Osteocyte (in vitro differentiated cells): ENCODE results near the gene RPL5. TPM values are rescaled to one million over a fixed set of nuclear protein-coding genes. Genes with fewer than 3 reads are reported as not detected.

ENCODE experiments used
- DNase-seq: peaks from one replicate; pipeline ENCODE4 v3.0.0; 2021; ENCODE audit warnings: mixed read lengths; ENCODE audit not compliant: unreplicated experiment; ENCODE audit errors: extremely low spot score
- H3K27ac Mint-ChIP-seq: one replicate; pipeline ENCODE4 v1.8.0; 2021; ENCODE audit warnings: mild to moderate bottlenecking, mixed read lengths; ENCODE audit not compliant: unreplicated experiment
- H3K27me3 Mint-ChIP-seq: one replicate; pipeline ENCODE4 v1.8.0; 2021; ENCODE audit warnings: mixed read lengths; ENCODE audit not compliant: unreplicated experiment
- H3K36me3 Mint-ChIP-seq: one replicate; pipeline ENCODE4 v1.8.0; 2021; ENCODE audit warnings: mixed read lengths; ENCODE audit not compliant: unreplicated experiment
- H3K4me1 Mint-ChIP-seq: one replicate; pipeline ENCODE4 v1.8.0; 2021; ENCODE audit warnings: mixed read lengths; ENCODE audit not compliant: unreplicated experiment
- H3K4me3 Mint-ChIP-seq: one replicate; pipeline ENCODE4 v1.8.0; 2021; ENCODE audit warnings: mild to moderate bottlenecking, moderate library complexity, mixed read lengths; ENCODE audit not compliant: unreplicated experiment
- H3K9me3 Mint-ChIP-seq: one replicate; pipeline ENCODE4 v1.8.0; 2021; ENCODE audit warnings: mixed read lengths; ENCODE audit not compliant: unreplicated experiment
- CTCF ChIP-seq: fragments of 200-600 bp; sonication (generic); IDR thresholded peaks from 2 replicates; pipeline ENCODE4 v1.5.0; 2021; ENCODE audit warnings: antibody characterized with exemption, mild to moderate bottlenecking, moderate library complexity
- total RNA-seq: library from RNA; stranded (reverse); gene quantifications from 2 replicates; pipeline ENCODE4 v1.2.1, GENCODE V29; 2021

RPL5 gene
- total RNA-seq, 1 donor from 2014 or later, result 883 TPM

GRCh38 chr1:92805216-92805615 is 26.6 kb upstream of the RPL5 start:
- no peak for TF ChIP-seq CTCF
- Mint-ChIP-seq H3K27me3 (no peaks in the 10 kb centered on the region), H3K4me1 (peaks cover 5% of the 10 kb centered on the region), H3K27ac (no peak overlapping the region), H3K9me3 (no peaks in the 10 kb centered on the region), H3K4me3 (no peak overlapping the region), H3K36me3 (no peaks in the 10 kb centered on the region)
- no peak for DNase-seq

- Mint-ChIP-seq H3K27me3 (peaks cover 3% of the 10 kb centered on the region), H3K36me3 (no peaks in the 10 kb centered on the region), H3K4me1 (peaks cover 5% of the 10 kb centered on the region), H3K4me3 (no peak overlapping the region), H3K9me3 (no peaks in the 10 kb centered on the region), H3K27ac (no peak overlapping the region)
- TF ChIP-seq CTCF, result no peak
- no peak for DNase-seq
Observed at GRCh38 chr1:92808381-92808780, 23.5 kb upstream of the RPL5 start.

- Mint-ChIP-seq H3K27ac (no peak overlapping the region), H3K9me3 (no peaks in the 10 kb centered on the region), H3K4me3 (no peak overlapping the region), H3K36me3 (no peaks in the 10 kb centered on the region), H3K4me1 (peaks cover 2% of the 10 kb centered on the region), H3K27me3 (peaks cover 13% of the 10 kb centered on the region)
- DNase-seq, result no peak
- no peak for TF ChIP-seq CTCF
Observed at GRCh38 chr1:92816732-92817131, 15.1 kb upstream of the RPL5 start.

GRCh38 chr1:92817137-92817697 is 14.6 kb upstream of the RPL5 start:
- peaks cover 11% of the 10 kb centered on the region for H3K27me3 Mint-ChIP-seq
- H3K9me3 Mint-ChIP-seq, result no peaks in the 10 kb centered on the region
- no peak for DNase-seq
- peaks cover 2% of the 10 kb centered on the region for H3K4me1 Mint-ChIP-seq
- no peaks in the 10 kb centered on the region for H3K36me3 Mint-ChIP-seq
- no peak overlapping the region for H3K27ac Mint-ChIP-seq
- H3K4me3 Mint-ChIP-seq, result no peak overlapping the region
- no peak for TF ChIP-seq CTCF

GRCh38 chr1:92817986-92818764 is 13.7 kb upstream of the RPL5 start:
- Mint-ChIP-seq H3K27me3 (peaks cover 10% of the 10 kb centered on the region), H3K27ac (no peak overlapping the region), H3K4me1 (peaks cover 2% of the 10 kb centered on the region), H3K9me3 (no peaks in the 10 kb centered on the region), H3K4me3 (no peak overlapping the region), H3K36me3 (no peaks in the 10 kb centered on the region)
- TF ChIP-seq CTCF, result peak; percentile 63
- DNase-seq, result no peak
